H9 (cell line): ENCODE results near the gene ARMC10. TPM values are rescaled to one million over a fixed set of nuclear protein-coding genes. Genes with fewer than 3 reads are reported as not detected.

Source experiments
- DNase-seq: peaks from one replicate; pipeline ENCODE4 v3.0.0-alpha.2; 2017
- H2AFZ ChIP-seq: one replicate; pipeline ENCODE4 v1.6.1; 2013; ENCODE audit warnings: mild to moderate bottlenecking, low read length, control low read depth, moderate library complexity
- H2AK5ac ChIP-seq: 2 replicates; pipeline ENCODE4 v1.6.1; 2013; ENCODE audit warnings: low read length, control low read depth, mixed read lengths; ENCODE audit not compliant: insufficient read length
- H2BK120ac ChIP-seq: one replicate; pipeline ENCODE4 v1.6.1; 2013; ENCODE audit warnings: low read depth, mild to moderate bottlenecking, low read length, control low read depth, inconsistent platforms; ENCODE audit not compliant: poor library complexity, severe bottlenecking
- H2BK12ac ChIP-seq: 2 replicates; pipeline ENCODE4 v1.6.1; 2013; ENCODE audit warnings: low read length, control low read depth, mixed read lengths, low read depth; ENCODE audit not compliant: insufficient read length
- H2BK15ac ChIP-seq: 2 replicates; pipeline ENCODE4 v1.6.1; 2013; ENCODE audit warnings: low read depth, low read length, control low read depth
- H2BK20ac ChIP-seq: one replicate; pipeline ENCODE4 v1.6.1; 2013; ENCODE audit warnings: low read depth, mild to moderate bottlenecking, low read length, control low read depth, inconsistent platforms; ENCODE audit not compliant: poor library complexity, severe bottlenecking
- H2BK5ac ChIP-seq: 2 replicates; pipeline ENCODE4 v1.6.1; 2013; ENCODE audit warnings: low read length, control low read depth, mixed read lengths; ENCODE audit not compliant: insufficient read length
- H3K14ac ChIP-seq: 2 replicates; pipeline ENCODE4 v1.6.1; 2013; ENCODE audit warnings: low read length, control low read depth; ENCODE audit not compliant: insufficient read depth
- H3K18ac ChIP-seq: 2 replicates; pipeline ENCODE4 v1.6.1; 2013; ENCODE audit warnings: low read depth, mild to moderate bottlenecking, mixed read lengths, low read length, control low read depth; ENCODE audit not compliant: insufficient read length
- H3K23ac ChIP-seq: 2 replicates; pipeline ENCODE4 v1.6.1; 2013; ENCODE audit warnings: low read length, control low read depth, mixed read lengths, low read depth; ENCODE audit not compliant: insufficient read length
- H3K23me2 ChIP-seq: 2 replicates; pipeline ENCODE4 v1.6.1; 2013; ENCODE audit warnings: low read depth, mild to moderate bottlenecking, mixed read lengths, low read length, control low read depth; ENCODE audit not compliant: insufficient read length, poor library complexity, severe bottlenecking
- H3K27ac ChIP-seq: 2 replicates; pipeline ENCODE4 v1.5.1; 2013; ENCODE audit warnings: low read length, control low read depth, mixed read lengths, low read depth; ENCODE audit not compliant: insufficient read length
- H3K27me3 ChIP-seq: 2 replicates; pipeline ENCODE4 v1.6.1; 2013; ENCODE audit warnings: low read length, control low read depth, inconsistent platforms; ENCODE audit not compliant: insufficient read depth
- H3K4ac ChIP-seq: 2 replicates; pipeline ENCODE4 v1.6.1; 2013; ENCODE audit warnings: low read depth, mild to moderate bottlenecking, control low read depth, inconsistent platforms, low read length, moderate library complexity
- H3K4me1 ChIP-seq: 2 replicates; pipeline ENCODE4 v1.6.1; 2013; ENCODE audit warnings: low read length, control low read depth, inconsistent platforms; ENCODE audit not compliant: insufficient read depth
- H3K4me2 ChIP-seq: 2 replicates; pipeline ENCODE4 v1.6.1; 2013; ENCODE audit warnings: low read length, control low read depth, mixed read lengths; ENCODE audit not compliant: insufficient read length, insufficient read depth
- H3K56ac ChIP-seq: 2 replicates; pipeline ENCODE4 v1.6.1; 2013; ENCODE audit warnings: low read depth, mild to moderate bottlenecking, mixed read lengths, low read length, control low read depth; ENCODE audit not compliant: insufficient read length
- H3K79me1 ChIP-seq: 2 replicates; pipeline ENCODE4 v1.6.1; 2013; ENCODE audit warnings: low read depth, mild to moderate bottlenecking, moderate library complexity, low read length, control low read depth, inconsistent platforms; ENCODE audit not compliant: insufficient read depth, poor library complexity, severe bottlenecking
- H3K79me2 ChIP-seq: 2 replicates; pipeline ENCODE4 v1.6.1; 2013; ENCODE audit warnings: low read length, control low read depth, inconsistent platforms; ENCODE audit not compliant: insufficient read depth
- H3K9ac ChIP-seq: 2 replicates; pipeline ENCODE4 v1.6.1; 2013; ENCODE audit warnings: low read length, control low read depth, mixed read lengths; ENCODE audit not compliant: insufficient read length; ENCODE audit errors: extremely low read depth
- H3K9me3 ChIP-seq: one replicate; pipeline ENCODE4 v1.6.1; 2013; ENCODE audit warnings: low read depth, low read length, inconsistent platforms; ENCODE audit not compliant: control insufficient read depth
- H3T11ph ChIP-seq: one replicate; pipeline ENCODE4 v1.6.1; 2013; ENCODE audit warnings: mild to moderate bottlenecking, low read length, control low read depth, inconsistent platforms
- H4K20me1 ChIP-seq: one replicate; pipeline ENCODE4 v1.6.1; 2013; ENCODE audit not compliant: control insufficient read depth, insufficient read length, insufficient read depth
- H4K5ac ChIP-seq: 2 replicates; pipeline ENCODE4 v1.6.1; 2013; ENCODE audit warnings: low read depth, mild to moderate bottlenecking, mixed read lengths, low read length, control low read depth; ENCODE audit not compliant: insufficient read length
- H4K8ac ChIP-seq: replicated peaks from 2 replicates; pipeline ENCODE4 v1.6.1; 2013; ENCODE audit warnings: low read length, control low read depth, mixed read lengths, low read depth; ENCODE audit not compliant: insufficient read length
- H4K91ac ChIP-seq: 2 replicates; pipeline ENCODE4 v1.6.1; 2013; ENCODE audit warnings: low read depth, mild to moderate bottlenecking, moderate library complexity, mixed read lengths, low read length, control low read depth; ENCODE audit not compliant: insufficient read length
- H3K27ac Mint-ChIP-seq, 3 experiments: 2 replicates in 2 of 3; 3 replicates in 1 of 3; pipeline ENCODE4 v1.8.0; 2020 to 2021; ENCODE audit warnings: mixed read lengths in 3 of 3, mild to moderate bottlenecking in 1 of 3, moderate library complexity in 1 of 3
- H3K27me3 Mint-ChIP-seq: 2 replicates; pipeline ENCODE4 v1.8.0; 2021; ENCODE audit warnings: low read depth, mild to moderate bottlenecking, moderate library complexity, mixed read lengths
- H3K36me3 Mint-ChIP-seq, 3 experiments: 2 replicates in 2 of 3; 3 replicates in 1 of 3; pipeline ENCODE4 v1.8.0; 2020 to 2021; ENCODE audit warnings: low read depth in 3 of 3, mixed read lengths in 3 of 3; ENCODE audit not compliant: insufficient read depth in 1 of 3
- H3K4me1 Mint-ChIP-seq, 2 experiments: 2 replicates each; pipeline ENCODE4 v1.8.0; 2020; ENCODE audit warnings: mixed read lengths in 2 of 2
- H3K4me3 Mint-ChIP-seq, 2 experiments: 2 replicates in 1 of 2; 3 replicates in 1 of 2; pipeline ENCODE4 v1.8.0; 2020 to 2021; ENCODE audit warnings: mild to moderate bottlenecking in 2 of 2, mixed read lengths in 2 of 2, moderate library complexity in 1 of 2
- H3K9me3 Mint-ChIP-seq, 2 experiments: 2 replicates in 1 of 2; 3 replicates in 1 of 2; pipeline ENCODE4 v1.8.0; 2020; ENCODE audit warnings: mild to moderate bottlenecking in 2 of 2, mixed read lengths in 2 of 2, moderate library complexity in 1 of 2
- WGBS: extraction: QIAGEN DNeasy Blood & Tissue Kit; methylation state at CpG from one replicate; pipeline ENCODE4 v1.1.7; 2013; ENCODE audit warnings: missing lambda C conversion rate, low lambda C conversion rate, mixed read lengths; ENCODE audit not compliant: insufficient read length; ENCODE audit errors: extremely low coverage; 5-methylcytosine and 5-hydroxymethylcytosine counted together
- total RNA-seq: library from RNA; stranded (reverse); gene quantifications from 2 replicates; pipeline ENCODE4 v1.2.1, GENCODE V29; 2021
- TF ChIP-seq, protein P1 (sequence below): fragments of 200-600 bp; sonication (generic); conservative IDR thresholded peaks from 3 replicates; pipeline ENCODE4 v1.8.0; 2021; ENCODE audit warnings: antibody characterized with exemption, mild to moderate bottlenecking

The ARMC10 gene
- total RNA-seq, 1 experiment from 2014 or later, result 46.8 TPM

DNA sequence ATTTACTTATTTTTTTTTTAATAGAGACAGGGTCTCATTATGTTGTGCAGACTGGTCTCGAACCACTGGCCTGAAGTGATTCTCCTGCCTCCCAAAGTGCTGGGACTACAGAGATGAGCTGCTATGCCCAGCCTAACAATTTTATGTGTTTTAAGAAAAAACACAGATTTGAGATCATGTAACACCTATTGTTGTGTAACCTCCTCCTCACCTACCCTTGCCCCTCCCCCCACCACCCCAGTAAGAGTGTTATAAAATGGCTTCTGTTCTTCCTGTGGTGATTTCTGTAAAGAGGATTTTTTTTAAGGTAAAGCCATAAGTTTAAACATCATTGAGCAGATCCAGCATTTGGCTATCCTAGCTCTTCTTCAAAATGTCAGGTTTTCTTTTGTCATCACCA, 7.6 kb downstream of the ARMC10 start:
- DNase-seq, result no peak
- no peaks in the 10 kb centered on the region for H3K27me3 ChIP-seq
- H3T11ph ChIP-seq, result no peak overlapping the region
- H3K79me1 ChIP-seq, result no peaks in the 10 kb centered on the region
- H3K23me2 ChIP-seq, result no peaks in the 10 kb centered on the region
- no peak overlapping the region for H2AFZ ChIP-seq
- TF ChIP-seq, protein P1, sequence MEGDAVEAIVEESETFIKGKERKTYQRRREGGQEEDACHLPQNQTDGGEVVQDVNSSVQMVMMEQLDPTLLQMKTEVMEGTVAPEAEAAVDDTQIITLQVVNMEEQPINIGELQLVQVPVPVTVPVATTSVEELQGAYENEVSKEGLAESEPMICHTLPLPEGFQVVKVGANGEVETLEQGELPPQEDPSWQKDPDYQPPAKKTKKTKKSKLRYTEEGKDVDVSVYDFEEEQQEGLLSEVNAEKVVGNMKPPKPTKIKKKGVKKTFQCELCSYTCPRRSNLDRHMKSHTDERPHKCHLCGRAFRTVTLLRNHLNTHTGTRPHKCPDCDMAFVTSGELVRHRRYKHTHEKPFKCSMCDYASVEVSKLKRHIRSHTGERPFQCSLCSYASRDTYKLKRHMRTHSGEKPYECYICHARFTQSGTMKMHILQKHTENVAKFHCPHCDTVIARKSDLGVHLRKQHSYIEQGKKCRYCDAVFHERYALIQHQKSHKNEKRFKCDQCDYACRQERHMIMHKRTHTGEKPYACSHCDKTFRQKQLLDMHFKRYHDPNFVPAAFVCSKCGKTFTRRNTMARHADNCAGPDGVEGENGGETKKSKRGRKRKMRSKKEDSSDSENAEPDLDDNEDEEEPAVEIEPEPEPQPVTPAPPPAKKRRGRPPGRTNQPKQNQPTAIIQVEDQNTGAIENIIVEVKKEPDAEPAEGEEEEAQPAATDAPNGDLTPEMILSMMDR, result no peak
- H4K20me1 ChIP-seq, result no peaks in the 10 kb centered on the region
- H2BK15ac ChIP-seq, result no peak overlapping the region
- Mint-ChIP-seq H3K27me3 (no peaks in the 10 kb centered on the region), H3K36me3 (peaks cover 10 to 42% (median 40%) of the 10 kb centered on the region in 3 experiments; a peak in 6 of 7 replicates), H3K9me3 (no peaks in the 10 kb centered on the region), H3K4me1 (peaks cover 12 to 14% of the 10 kb centered on the region in 2 experiments), H3K27ac (peak overlapping the region in 1 of 3 experiments; percentile 31; a peak in 1 of 7 replicates), H3K4me3 (no peak overlapping the region)
- WGBS, result no CpG with 5 or more reads among the region's 1 CpG
- H3K79me2 ChIP-seq, result no peaks in the 10 kb centered on the region
- H2BK12ac ChIP-seq, result no peak overlapping the region
- H3K56ac ChIP-seq, result no peak overlapping the region
- no peak overlapping the region for H4K8ac ChIP-seq
- no peak overlapping the region for H3K18ac ChIP-seq
- H3K4me2 ChIP-seq, result no peak overlapping the region
- H3K4ac ChIP-seq, result no peak overlapping the region
- no peak overlapping the region for H2BK20ac ChIP-seq
- no peak overlapping the region for H3K27ac ChIP-seq
- H3K14ac ChIP-seq, result no peak overlapping the region
- H3K4me1 ChIP-seq, result no peaks in the 10 kb centered on the region; the same call in 1 of the 2 replicates
- H3K9ac ChIP-seq, result no peak overlapping the region
- H2AK5ac ChIP-seq, result no peak overlapping the region
- H4K91ac ChIP-seq, result no peak overlapping the region
- H3K9me3 ChIP-seq, result no peaks in the 10 kb centered on the region
- no peak overlapping the region for H4K5ac ChIP-seq
- no peak overlapping the region for H3K23ac ChIP-seq
- H2BK120ac ChIP-seq, result no peak overlapping the region
- H2BK5ac ChIP-seq, result no peak overlapping the region
